Smooth muscle cell of the brain vasculature (primary cell): Measurements from ENCODE around the gene CAPS.
"Not testable (repeated sequence)": the region's sequence is repeated elsewhere in the genome, so short reads cannot be mapped to it uniquely, and the experiment has no call there.

Source experiments
- DNase-seq: peaks from one replicate; pipeline ENCODE4 v3.0.0-alpha.2; 2012; ENCODE audit warnings: low read depth, low spot score

The CAPS gene

GRCh38 chr19:5955636-5955935 is 41.5 kb downstream of the CAPS start:
- no peak for DNase-seq

- no peak for DNase-seq
Observed at GRCh38 chr19:5956323-5956722, 42.3 kb downstream of the CAPS start.

- DNase-seq: no peak
Observed at GRCh38 chr19:5956728-5957127, 42.7 kb downstream of the CAPS start.

- DNase-seq: no peak
Observed at GRCh38 chr19:5957170-5957569, 43.1 kb downstream of the CAPS start.

GRCh38 chr19:5958074-5958850 is 44.2 kb downstream of the CAPS start:
- DNase-seq: no peak

- DNase-seq: no peak
Observed at GRCh38 chr19:5958851-5959122, 44.7 kb downstream of the CAPS start.

- DNase-seq: no peak
Observed at GRCh38 chr19:5959260-5960004, 45.4 kb downstream of the CAPS start.

GRCh38 chr19:5960005-5961001 is 46.2 kb downstream of the CAPS start:
- DNase-seq: no peak

GRCh38 chr19:5961641-5961968 is 47.6 kb downstream of the CAPS start:
- DNase-seq: not testable (repeated sequence)

GRCh38 chr19:5961969-5962945 is 48.2 kb downstream of the CAPS start:
- peak; percentile 83 for DNase-seq

GRCh38 chr19:5963259-5963658 is 49.2 kb downstream of the CAPS start:
- not testable (repeated sequence) for DNase-seq

- DNase-seq: no peak
Observed at GRCh38 chr19:5963855-5964254, 49.8 kb downstream of the CAPS start.

GRCh38 chr19:5964816-5965565 is 50.9 kb downstream of the CAPS start:
- DNase-seq: no peak
